Measurements from ENCODE around the gene LRRC8D. TPM values are rescaled to one million over a fixed set of nuclear protein-coding genes. Genes with fewer than 3 reads are reported as not detected.

Gene LRRC8D
- total RNA-seq, 1 experiment from 2014 or later, result 39.4 TPM

GRCh38 chr1:89900323-89900722 is 79.5 kb downstream of the LRRC8D start:
- Mint-ChIP-seq H3K4me1 (ENCODE audit: low read depth, unreplicated experiment) (peaks cover 29% of the 10 kb centered on the region), H3K9me3 (ENCODE audit: unreplicated experiment) (no peaks in the 10 kb centered on the region), H3K27ac (ENCODE audit: unreplicated experiment) (peak overlapping the region; percentile 77), H3K4me3 (ENCODE audit: unreplicated experiment) (no peak overlapping the region), H3K36me3 (ENCODE audit: insufficient read depth, unreplicated experiment) (no peaks in the 10 kb centered on the region), H3K27me3 (ENCODE audit: insufficient read depth, unreplicated experiment) (no peaks in the 10 kb centered on the region)
- DNase-seq, result no peak
- CTCF ChIA-PET, result no interaction called here
- intact Hi-C loops (cut with micrococcal nuclease; ENCODE audit: unreplicated experiment), result loop anchor here (10.0 kb wide), 1 partner anchor 96 kb away; no protein-coding TSS in a partner anchor
- no TSS peak for BruUV-seq (replicated peaks)
- H3K4me1 ChIP-seq, result peaks cover 67% of the 10 kb centered on the region
- no peaks in the 10 kb centered on the region for H3K9me3 ChIP-seq
- POLR2A ChIA-PET, result no interaction called here
- no peaks in the 10 kb centered on the region for H3K36me3 ChIP-seq (ENCODE audit: control insufficient read depth, insufficient read depth, low read length)
- no peak overlapping the region for H3K4me3 ChIP-seq (ENCODE audit: low read depth, low read length)
- TF ChIP-seq CTCF (IDR thresholded peaks at IDR 0.05; ENCODE audit: insufficient read depth in 1 of 2, low read depth in 1 of 2, low read length in 1 of 2, severe bottlenecking in 1 of 2, unreplicated experiment in 1 of 2), result no peak
- no peaks in the 10 kb centered on the region for H3K27me3 ChIP-seq (replicated peaks; ENCODE audit: control insufficient read depth, insufficient read depth, low read length)

DNA sequence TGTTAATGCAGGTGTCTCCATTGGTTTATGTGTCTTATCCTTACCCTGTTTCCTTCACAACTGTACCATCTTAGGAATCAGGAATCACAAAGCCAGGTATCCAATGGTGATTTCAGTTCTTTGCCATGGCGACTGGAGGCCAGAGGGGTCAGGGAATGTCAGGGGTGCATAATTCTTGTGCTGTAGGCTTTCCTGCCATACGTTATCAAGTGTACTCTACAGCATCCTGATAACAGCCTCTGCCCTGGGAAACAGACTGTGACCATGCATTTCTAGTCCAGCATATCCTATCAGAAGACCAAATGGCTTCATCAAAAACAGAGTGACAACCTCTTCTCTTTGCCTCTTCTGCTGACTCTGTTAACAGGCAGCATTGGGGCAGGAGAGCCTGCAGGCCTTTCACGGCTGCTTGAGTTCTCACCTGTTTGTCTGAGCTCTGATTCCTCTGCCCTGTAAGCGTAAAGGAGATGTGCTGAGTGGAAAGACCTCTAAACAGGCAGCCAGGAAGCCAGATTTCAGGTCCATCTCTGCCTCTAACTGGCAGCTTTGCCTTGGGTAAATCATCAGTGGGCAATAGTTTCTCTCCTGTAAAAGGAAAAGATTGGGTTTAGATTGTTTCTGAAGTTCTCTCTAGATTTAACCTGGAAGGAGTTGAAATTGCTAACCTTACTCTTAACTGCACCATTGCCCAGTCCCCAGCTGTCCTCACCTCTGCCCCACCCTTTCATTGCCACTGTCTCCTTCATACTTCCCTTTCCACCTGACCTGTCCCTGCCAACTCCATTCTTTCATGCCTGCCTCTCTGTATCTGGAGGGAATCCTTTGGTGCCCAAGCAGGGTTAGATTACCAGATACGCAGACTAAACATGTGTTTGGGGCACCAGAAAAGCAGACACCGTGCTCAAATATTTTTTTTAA is 80.2 kb downstream of the LRRC8D start:
- Histone ChIP-seq H3K9me3 (no peaks in the 10 kb centered on the region), H3K27me3 (replicated peaks; ENCODE audit: control insufficient read depth, insufficient read depth, low read length) (no peaks in the 10 kb centered on the region), H3K36me3 (ENCODE audit: control insufficient read depth, insufficient read depth, low read length) (no peaks in the 10 kb centered on the region), H3K4me3 (ENCODE audit: low read depth, low read length) (no peak overlapping the region), H3K4me1 (peaks cover 69% of the 10 kb centered on the region)
- peak in 1 of 2 experiments; percentile 38 for DNase-seq
- ChIA-PET CTCF (no interaction called here), POLR2A (no interaction called here)
- intact Hi-C loops (cut with micrococcal nuclease; ENCODE audit: unreplicated experiment), result loop anchor here (10.0 kb wide), 1 partner anchor 96 kb away; no protein-coding TSS in a partner anchor
- no peak overlapping the region for H3K4me3 Mint-ChIP-seq (ENCODE audit: unreplicated experiment)
- H3K36me3 Mint-ChIP-seq (ENCODE audit: insufficient read depth, unreplicated experiment), result no peaks in the 10 kb centered on the region
- H3K27ac Mint-ChIP-seq (ENCODE audit: unreplicated experiment), result peak overlapping the region; percentile 82
- H3K27me3 Mint-ChIP-seq (ENCODE audit: insufficient read depth, unreplicated experiment), result no peaks in the 10 kb centered on the region
- H3K4me1 Mint-ChIP-seq (ENCODE audit: low read depth, unreplicated experiment), result peaks cover 25% of the 10 kb centered on the region
- no peak for TF ChIP-seq CTCF (IDR thresholded peaks at IDR 0.05; ENCODE audit: insufficient read depth in 1 of 2, low read depth in 1 of 2, low read length in 1 of 2, severe bottlenecking in 1 of 2, unreplicated experiment in 1 of 2)
- no peaks in the 10 kb centered on the region for H3K9me3 Mint-ChIP-seq (ENCODE audit: unreplicated experiment)
- no TSS peak for BruUV-seq (replicated peaks)

DNA sequence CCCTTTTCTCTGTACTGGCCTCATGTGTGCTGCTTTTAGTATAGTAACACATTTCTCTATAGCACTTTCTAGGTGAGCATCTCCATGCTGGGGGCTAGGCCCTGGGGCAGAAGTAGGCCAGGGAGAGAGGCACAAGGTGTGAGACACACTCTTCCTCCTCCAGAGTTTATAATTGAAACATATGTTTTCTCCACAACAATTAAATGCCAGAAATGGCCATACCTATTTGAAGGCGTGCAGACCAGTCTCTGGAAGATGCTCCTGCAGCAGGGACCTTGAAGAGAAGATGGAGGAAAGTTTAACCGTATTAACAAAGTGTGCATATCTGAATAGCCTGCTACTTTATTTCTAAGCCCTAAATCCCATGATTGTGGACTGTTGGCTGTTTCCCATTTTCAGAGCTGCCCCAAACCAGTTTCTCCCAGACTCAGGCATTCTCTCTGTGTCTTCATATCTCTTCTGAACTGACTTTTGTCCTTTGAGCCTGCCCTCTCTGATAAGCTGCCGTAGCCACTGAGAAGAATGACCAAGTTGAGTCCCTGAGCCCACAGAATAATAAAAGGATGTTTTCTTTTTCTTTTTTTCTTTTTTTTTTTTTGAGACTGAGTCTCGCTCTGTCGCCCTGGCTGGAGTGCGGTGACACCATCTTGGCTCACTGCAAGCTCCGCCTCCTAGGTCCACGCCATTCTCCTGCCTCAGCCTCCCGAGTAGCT is 81.3 kb downstream of the LRRC8D start:
- Mint-ChIP-seq H3K27ac (ENCODE audit: unreplicated experiment) (peak overlapping the region; percentile 82), H3K4me1 (ENCODE audit: low read depth, unreplicated experiment) (peaks cover 15% of the 10 kb centered on the region)

More for the DNA sequence above, 81.3 kb downstream of the LRRC8D start:
- Histone ChIP-seq H3K9me3 (no peaks in the 10 kb centered on the region), H3K4me3 (ENCODE audit: low read depth, low read length) (no peak overlapping the region; the same call in 1 of the 2 replicates), H3K27me3 (replicated peaks; ENCODE audit: control insufficient read depth, insufficient read depth, low read length) (no peaks in the 10 kb centered on the region), H3K4me1 (peaks cover 73% of the 10 kb centered on the region), H3K36me3 (ENCODE audit: control insufficient read depth, insufficient read depth, low read length) (no peaks in the 10 kb centered on the region)
- Mint-ChIP-seq H3K4me3 (ENCODE audit: unreplicated experiment) (peak overlapping the region; percentile 53), H3K36me3 (ENCODE audit: insufficient read depth, unreplicated experiment) (peaks cover 6% of the 10 kb centered on the region), H3K9me3 (ENCODE audit: unreplicated experiment) (no peaks in the 10 kb centered on the region), H3K27me3 (ENCODE audit: insufficient read depth, unreplicated experiment) (no peaks in the 10 kb centered on the region)
- intact Hi-C loops (cut with micrococcal nuclease; ENCODE audit: unreplicated experiment), result loop anchor here (1.0 to 10.0 kb wide), 4 partner anchors 8 to 97 kb away; no protein-coding TSS in a partner anchor
- peak; percentile 75 to 84 for DNase-seq
- CTCF ChIA-PET, result interaction anchor here (0.5 kb wide), 1 partner anchor 56 kb away, joined by 3 read pairs; no protein-coding TSS in a partner anchor
- BruUV-seq (replicated peaks), result no TSS peak
- POLR2A ChIA-PET, result interaction anchor here (0.7 kb wide), 1 partner anchor 41 kb away, joined by 5 read pairs; no protein-coding TSS in a partner anchor
- TF ChIP-seq CTCF (IDR thresholded peaks at IDR 0.05; ENCODE audit: insufficient read depth in 1 of 2, low read depth in 1 of 2, low read length in 1 of 2, severe bottlenecking in 1 of 2, unreplicated experiment in 1 of 2), result no peak
